GM18520 (cell line): Measurements from ENCODE around the gene FAAP24.
"Not testable (repeated sequence)": the region's sequence is repeated elsewhere in the genome, so short reads cannot be mapped to it uniquely, and the experiment has no call there.

Experiments
- ATAC-seq: cut with Tn5 transposase; IDR thresholded peaks from one replicate; pipeline ENCODE4 v1.9.1; 2021; ENCODE audit not compliant: unreplicated experiment

Gene FAAP24

GRCh38 chr19:32971715-32972540 lies at the start of gene FAAP24, which contains the start of gene CEP89:
FAAP24 (plus strand) TSS chr19:32972242; CDS start chr19:32973197, 955 bp downstream.
CEP89 (minus strand) TSS chr19:32971958; CDS start chr19:32971874, 84 bp downstream.
- peak; percentile 100 for ATAC-seq

- no peak for ATAC-seq
These were observed 47.8 kb upstream of the FAAP24 start for GRCh38 chr19:32924200-32924599.

GRCh38 chr19:32928806-32929205 lies 43.2 kb upstream of the FAAP24 start:
- no peak for ATAC-seq

GRCh38 chr19:32930567-32930966 lies 41.5 kb upstream of the FAAP24 start:
- ATAC-seq: no peak

- ATAC-seq: no peak
These were observed 38.5 kb upstream of the FAAP24 start for GRCh38 chr19:32933571-32933970.

- ATAC-seq: no peak
These were observed 36.4 kb upstream of the FAAP24 start for GRCh38 chr19:32935629-32936028.

- no peak for ATAC-seq
These were observed 36.0 kb upstream of the FAAP24 start for GRCh38 chr19:32936065-32936464.

- ATAC-seq: not testable (repeated sequence)
These were observed 30.8 kb upstream of the FAAP24 start for GRCh38 chr19:32941273-32941672.

- no peak for ATAC-seq
These were observed 26.8 kb upstream of the FAAP24 start for GRCh38 chr19:32945260-32945659.

GRCh38 chr19:32966750-32967149 lies 5.3 kb upstream of the FAAP24 start:
- no peak for ATAC-seq

GRCh38 chr19:32969549-32969948 lies 2.5 kb upstream of the FAAP24 start:
- ATAC-seq: no peak

GRCh38 chr19:32971012-32971595 lies 938 bp upstream of the FAAP24 start:
- no peak for ATAC-seq

GRCh38 chr19:32976223-32976805 lies 4.3 kb downstream of the FAAP24 start:
- no peak for ATAC-seq

GRCh38 chr19:32977280-32977679 lies 5.2 kb downstream of the FAAP24 start:
- no peak for ATAC-seq

- not testable (repeated sequence) for ATAC-seq
These were observed 5.8 kb downstream of the FAAP24 start for GRCh38 chr19:32977813-32978212.

GRCh38 chr19:32979807-32980206 lies 7.8 kb downstream of the FAAP24 start:
- ATAC-seq: not testable (repeated sequence)

GRCh38 chr19:32982488-32982887 lies 10.4 kb downstream of the FAAP24 start:
- not testable (repeated sequence) for ATAC-seq

- not testable (repeated sequence) for ATAC-seq
These were observed 16.2 kb downstream of the FAAP24 start for GRCh38 chr19:32988254-32988653.

- ATAC-seq: no peak
These were observed 16.7 kb downstream of the FAAP24 start for GRCh38 chr19:32988724-32989123.

GRCh38 chr19:32995966-32996365 lies 23.9 kb downstream of the FAAP24 start:
- not testable (repeated sequence) for ATAC-seq

GRCh38 chr19:32997061-32997464 lies 25.0 kb downstream of the FAAP24 start:
- ATAC-seq: not testable (repeated sequence)
